ENCODE results near the gene P2RX7.

- TF ChIP-seq, protein P1, sequence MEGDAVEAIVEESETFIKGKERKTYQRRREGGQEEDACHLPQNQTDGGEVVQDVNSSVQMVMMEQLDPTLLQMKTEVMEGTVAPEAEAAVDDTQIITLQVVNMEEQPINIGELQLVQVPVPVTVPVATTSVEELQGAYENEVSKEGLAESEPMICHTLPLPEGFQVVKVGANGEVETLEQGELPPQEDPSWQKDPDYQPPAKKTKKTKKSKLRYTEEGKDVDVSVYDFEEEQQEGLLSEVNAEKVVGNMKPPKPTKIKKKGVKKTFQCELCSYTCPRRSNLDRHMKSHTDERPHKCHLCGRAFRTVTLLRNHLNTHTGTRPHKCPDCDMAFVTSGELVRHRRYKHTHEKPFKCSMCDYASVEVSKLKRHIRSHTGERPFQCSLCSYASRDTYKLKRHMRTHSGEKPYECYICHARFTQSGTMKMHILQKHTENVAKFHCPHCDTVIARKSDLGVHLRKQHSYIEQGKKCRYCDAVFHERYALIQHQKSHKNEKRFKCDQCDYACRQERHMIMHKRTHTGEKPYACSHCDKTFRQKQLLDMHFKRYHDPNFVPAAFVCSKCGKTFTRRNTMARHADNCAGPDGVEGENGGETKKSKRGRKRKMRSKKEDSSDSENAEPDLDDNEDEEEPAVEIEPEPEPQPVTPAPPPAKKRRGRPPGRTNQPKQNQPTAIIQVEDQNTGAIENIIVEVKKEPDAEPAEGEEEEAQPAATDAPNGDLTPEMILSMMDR (IDR thresholded peaks at IDR 0.05; ENCODE audit: poor library complexity, severe bottlenecking): no peak
- TF ChIP-seq TAF1 (IDR thresholded peaks at IDR 0.05; ENCODE audit: low read depth) (no peak), REST (IDR thresholded peaks at IDR 0.05; ENCODE audit: borderline replicate concordance) (no peak), RAD21 (conservative IDR thresholded peaks at IDR 0.05) (no peak)
These were observed 30.4 kb upstream of the P2RX7 start for GRCh38 chr12:121102307-121102706.
